ENCODE results near the gene ZNF26.

DNA sequence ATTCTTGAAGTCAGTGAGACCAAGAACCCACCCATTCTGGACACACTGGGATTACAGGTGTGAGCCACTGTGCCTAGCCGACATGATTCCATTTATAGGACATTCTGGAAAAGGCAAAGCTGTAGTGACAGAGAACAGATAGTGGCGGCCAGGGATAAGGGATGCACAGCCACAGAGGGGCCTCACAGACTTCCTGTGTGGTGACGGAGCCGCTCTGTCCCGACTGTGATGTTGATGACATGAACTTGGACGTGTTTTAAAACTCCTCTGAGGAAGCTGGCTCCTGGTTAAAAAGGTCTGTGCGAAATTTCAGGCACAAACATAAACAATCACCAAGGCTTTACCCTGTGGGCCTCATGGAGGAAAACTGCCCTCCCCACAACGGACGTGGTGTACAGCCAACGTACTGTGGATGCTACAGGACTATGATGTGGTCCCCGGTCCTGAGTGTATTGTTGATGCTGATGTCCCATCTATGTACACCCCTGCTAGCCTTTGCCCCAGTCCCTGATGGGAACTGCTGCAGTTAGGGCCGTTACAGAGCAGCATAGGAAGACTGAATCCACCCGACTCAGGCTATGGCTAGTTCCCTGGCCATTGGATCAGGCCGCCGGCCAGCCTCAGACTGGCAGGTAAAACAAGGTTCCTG is 46.0 kb upstream of the ZNF26 start:
- TF ChIP-seq POLR2AphosphoS5 (IDR thresholded peaks at IDR 0.05) (no peak), EP300 (conservative IDR thresholded peaks at IDR 0.05; ENCODE audit: poor library complexity, severe bottlenecking) (no peak)
- TF ChIP-seq, protein P1, sequence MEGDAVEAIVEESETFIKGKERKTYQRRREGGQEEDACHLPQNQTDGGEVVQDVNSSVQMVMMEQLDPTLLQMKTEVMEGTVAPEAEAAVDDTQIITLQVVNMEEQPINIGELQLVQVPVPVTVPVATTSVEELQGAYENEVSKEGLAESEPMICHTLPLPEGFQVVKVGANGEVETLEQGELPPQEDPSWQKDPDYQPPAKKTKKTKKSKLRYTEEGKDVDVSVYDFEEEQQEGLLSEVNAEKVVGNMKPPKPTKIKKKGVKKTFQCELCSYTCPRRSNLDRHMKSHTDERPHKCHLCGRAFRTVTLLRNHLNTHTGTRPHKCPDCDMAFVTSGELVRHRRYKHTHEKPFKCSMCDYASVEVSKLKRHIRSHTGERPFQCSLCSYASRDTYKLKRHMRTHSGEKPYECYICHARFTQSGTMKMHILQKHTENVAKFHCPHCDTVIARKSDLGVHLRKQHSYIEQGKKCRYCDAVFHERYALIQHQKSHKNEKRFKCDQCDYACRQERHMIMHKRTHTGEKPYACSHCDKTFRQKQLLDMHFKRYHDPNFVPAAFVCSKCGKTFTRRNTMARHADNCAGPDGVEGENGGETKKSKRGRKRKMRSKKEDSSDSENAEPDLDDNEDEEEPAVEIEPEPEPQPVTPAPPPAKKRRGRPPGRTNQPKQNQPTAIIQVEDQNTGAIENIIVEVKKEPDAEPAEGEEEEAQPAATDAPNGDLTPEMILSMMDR (IDR thresholded peaks at IDR 0.05; ENCODE audit: poor library complexity, severe bottlenecking): no peak
- TF ChIP-seq, protein P2, sequence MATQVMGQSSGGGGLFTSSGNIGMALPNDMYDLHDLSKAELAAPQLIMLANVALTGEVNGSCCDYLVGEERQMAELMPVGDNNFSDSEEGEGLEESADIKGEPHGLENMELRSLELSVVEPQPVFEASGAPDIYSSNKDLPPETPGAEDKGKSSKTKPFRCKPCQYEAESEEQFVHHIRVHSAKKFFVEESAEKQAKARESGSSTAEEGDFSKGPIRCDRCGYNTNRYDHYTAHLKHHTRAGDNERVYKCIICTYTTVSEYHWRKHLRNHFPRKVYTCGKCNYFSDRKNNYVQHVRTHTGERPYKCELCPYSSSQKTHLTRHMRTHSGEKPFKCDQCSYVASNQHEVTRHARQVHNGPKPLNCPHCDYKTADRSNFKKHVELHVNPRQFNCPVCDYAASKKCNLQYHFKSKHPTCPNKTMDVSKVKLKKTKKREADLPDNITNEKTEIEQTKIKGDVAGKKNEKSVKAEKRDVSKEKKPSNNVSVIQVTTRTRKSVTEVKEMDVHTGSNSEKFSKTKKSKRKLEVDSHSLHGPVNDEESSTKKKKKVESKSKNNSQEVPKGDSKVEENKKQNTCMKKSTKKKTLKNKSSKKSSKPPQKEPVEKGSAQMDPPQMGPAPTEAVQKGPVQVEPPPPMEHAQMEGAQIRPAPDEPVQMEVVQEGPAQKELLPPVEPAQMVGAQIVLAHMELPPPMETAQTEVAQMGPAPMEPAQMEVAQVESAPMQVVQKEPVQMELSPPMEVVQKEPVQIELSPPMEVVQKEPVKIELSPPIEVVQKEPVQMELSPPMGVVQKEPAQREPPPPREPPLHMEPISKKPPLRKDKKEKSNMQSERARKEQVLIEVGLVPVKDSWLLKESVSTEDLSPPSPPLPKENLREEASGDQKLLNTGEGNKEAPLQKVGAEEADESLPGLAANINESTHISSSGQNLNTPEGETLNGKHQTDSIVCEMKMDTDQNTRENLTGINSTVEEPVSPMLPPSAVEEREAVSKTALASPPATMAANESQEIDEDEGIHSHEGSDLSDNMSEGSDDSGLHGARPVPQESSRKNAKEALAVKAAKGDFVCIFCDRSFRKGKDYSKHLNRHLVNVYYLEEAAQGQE (IDR thresholded peaks at IDR 0.05; ENCODE audit: borderline replicate concordance): no peak
